ENCODE measurements around the gene ACSBG1. TPM values are rescaled to one million over a fixed set of nuclear protein-coding genes. Genes with fewer than 3 reads are reported as not detected.

Gene ACSBG1
- total RNA-seq, 1 donor from 2014 or later = 0.13 TPM

GRCh38 chr15:78232951-78233350 lies 1.4 kb downstream of the ACSBG1 start:
- peaks cover 3% of the 10 kb centered on the region for H3K4me1 Mint-ChIP-seq (ENCODE audit: unreplicated experiment)
- peaks cover 4% of the 10 kb centered on the region for H3K36me3 Mint-ChIP-seq (ENCODE audit: low read depth, unreplicated experiment)
- no peaks in the 10 kb centered on the region for H3K27me3 Mint-ChIP-seq (ENCODE audit: unreplicated experiment)
- H3K9me3 Mint-ChIP-seq (ENCODE audit: unreplicated experiment) = no peaks in the 10 kb centered on the region
- no peak for TF ChIP-seq CTCF (IDR thresholded peaks at IDR 0.05; ENCODE audit: unreplicated experiment)
- H3K4me3 Mint-ChIP-seq (ENCODE audit: unreplicated experiment) = no peak overlapping the region
- no peak overlapping the region for H3K27ac Mint-ChIP-seq (ENCODE audit: unreplicated experiment)
- no peak for DNase-seq (ENCODE audit: low spot score)

- H3K36me3 Mint-ChIP-seq (ENCODE audit: low read depth, unreplicated experiment) = peaks cover 4% of the 10 kb centered on the region
- H3K4me1 Mint-ChIP-seq (ENCODE audit: unreplicated experiment) = peaks cover 3% of the 10 kb centered on the region
- H3K27ac Mint-ChIP-seq (ENCODE audit: unreplicated experiment) = no peak overlapping the region
Measured at GRCh38 chr15:78229431-78230406, 4.6 kb downstream of the ACSBG1 start.

GRCh38 chr15:78228356-78228996 lies 5.9 kb downstream of the ACSBG1 start:
- no peak for TF ChIP-seq CTCF (IDR thresholded peaks at IDR 0.05; ENCODE audit: unreplicated experiment)
- peaks cover 2% of the 10 kb centered on the region for H3K4me1 Mint-ChIP-seq (ENCODE audit: unreplicated experiment)
- H3K36me3 Mint-ChIP-seq (ENCODE audit: low read depth, unreplicated experiment) = peaks cover 4% of the 10 kb centered on the region

More at GRCh38 chr15:78229431-78230406, 4.6 kb downstream of the ACSBG1 start:
- DNase-seq (ENCODE audit: low spot score) = no peak
- no peak for TF ChIP-seq CTCF (IDR thresholded peaks at IDR 0.05; ENCODE audit: unreplicated experiment)
- H3K4me3 Mint-ChIP-seq (ENCODE audit: unreplicated experiment) = no peak overlapping the region
- H3K27me3 Mint-ChIP-seq (ENCODE audit: unreplicated experiment) = no peaks in the 10 kb centered on the region
- H3K9me3 Mint-ChIP-seq (ENCODE audit: unreplicated experiment) = no peaks in the 10 kb centered on the region

GRCh38 chr15:78225783-78226541 lies 8.4 kb downstream of the ACSBG1 start:
- Mint-ChIP-seq H3K4me3 (ENCODE audit: unreplicated experiment) (no peak overlapping the region), H3K27ac (ENCODE audit: unreplicated experiment) (no peak overlapping the region), H3K36me3 (ENCODE audit: low read depth, unreplicated experiment) (peaks cover 4% of the 10 kb centered on the region), H3K9me3 (ENCODE audit: unreplicated experiment) (no peaks in the 10 kb centered on the region), H3K4me1 (ENCODE audit: unreplicated experiment) (no peaks in the 10 kb centered on the region), H3K27me3 (ENCODE audit: unreplicated experiment) (no peaks in the 10 kb centered on the region)
- DNase-seq (ENCODE audit: low spot score) = no peak
- TF ChIP-seq CTCF (IDR thresholded peaks at IDR 0.05; ENCODE audit: unreplicated experiment) = no peak

More at GRCh38 chr15:78228356-78228996, 5.9 kb downstream of the ACSBG1 start:
- DNase-seq (ENCODE audit: low spot score) = no peak
- no peaks in the 10 kb centered on the region for H3K27me3 Mint-ChIP-seq (ENCODE audit: unreplicated experiment)
- H3K27ac Mint-ChIP-seq (ENCODE audit: unreplicated experiment) = no peak overlapping the region
- no peak overlapping the region for H3K4me3 Mint-ChIP-seq (ENCODE audit: unreplicated experiment)
- no peaks in the 10 kb centered on the region for H3K9me3 Mint-ChIP-seq (ENCODE audit: unreplicated experiment)

Measured in endothelial cell (in vitro differentiated cells).